ENCODE results near the gene RSBN1L. TPM values are rescaled to one million over a fixed set of nuclear protein-coding genes. Genes with fewer than 3 reads are reported as not detected.

The RSBN1L gene
- total and polyA plus RNA-seq, 4 donors = 26.1 to 53.5 (median 31.1) TPM

- WGBS (ENCODE audit: insufficient coverage) = no CpG with 5 or more reads among the region's 2 CpGs
- peaks cover under 1% of the 10 kb centered on the region for H3K4me1 ChIP-seq (ENCODE audit: control insufficient read depth, insufficient read depth, low read length)
- DNase-seq (ENCODE audit: low read depth in 4 of 6, low spot score in 6 of 6) = no peak
- H3K36me3 ChIP-seq (ENCODE audit: control insufficient read depth, insufficient read depth, low read length) = peaks cover 3% of the 10 kb centered on the region
- no peaks in the 10 kb centered on the region for H3K27me3 ChIP-seq (ENCODE audit: control insufficient read depth, insufficient read depth, low read length)
- peaks cover 15% of the 10 kb centered on the region for H3K9me3 ChIP-seq (ENCODE audit: control insufficient read depth, insufficient read depth, low read length)
- no peak overlapping the region for H3K27ac ChIP-seq (ENCODE audit: low read depth, low read length)
- no peak overlapping the region for H3K4me3 ChIP-seq (ENCODE audit: low read depth, low read length)
Observed at GRCh38 chr7:77802557-77803405, 106.5 kb downstream of the RSBN1L start.

- H3K27me3 ChIP-seq (ENCODE audit: control insufficient read depth, insufficient read depth, low read length) = no peaks in the 10 kb centered on the region
- H3K27ac ChIP-seq (ENCODE audit: low read depth, low read length) = no peak overlapping the region
- no CpG with 5 or more reads among the region's 2 CpGs for WGBS (ENCODE audit: insufficient coverage)
- DNase-seq (ENCODE audit: low read depth in 4 of 6, low spot score in 6 of 6) = no peak
- no peak overlapping the region for H3K4me3 ChIP-seq (ENCODE audit: low read depth, low read length)
- H3K4me1 ChIP-seq (ENCODE audit: control insufficient read depth, insufficient read depth, low read length) = no peaks in the 10 kb centered on the region
- peaks cover 16% of the 10 kb centered on the region for H3K9me3 ChIP-seq (ENCODE audit: control insufficient read depth, insufficient read depth, low read length)
- H3K36me3 ChIP-seq (ENCODE audit: control insufficient read depth, insufficient read depth, low read length) = no peaks in the 10 kb centered on the region
Observed at GRCh38 chr7:77806425-77806824, 110.2 kb downstream of the RSBN1L start.

- DNase-seq (ENCODE audit: low read depth in 4 of 6, low spot score in 6 of 6) = no peak
- Histone ChIP-seq H3K27ac (ENCODE audit: low read depth, low read length) (no peak overlapping the region), H3K4me1 (ENCODE audit: control insufficient read depth, insufficient read depth, low read length) (no peaks in the 10 kb centered on the region), H3K9me3 (ENCODE audit: control insufficient read depth, insufficient read depth, low read length) (peaks cover 16% of the 10 kb centered on the region), H3K4me3 (ENCODE audit: low read depth, low read length) (no peak overlapping the region), H3K36me3 (ENCODE audit: control insufficient read depth, insufficient read depth, low read length) (no peaks in the 10 kb centered on the region), H3K27me3 (ENCODE audit: control insufficient read depth, insufficient read depth, low read length) (no peaks in the 10 kb centered on the region)
- WGBS (ENCODE audit: insufficient coverage) = no CpG with 5 or more reads among the region's 1 CpG
Observed at GRCh38 chr7:77808517-77808916, 112.3 kb downstream of the RSBN1L start.

- Histone ChIP-seq H3K27me3 (ENCODE audit: control insufficient read depth, insufficient read depth, low read length) (no peaks in the 10 kb centered on the region), H3K4me1 (ENCODE audit: control insufficient read depth, insufficient read depth, low read length) (no peaks in the 10 kb centered on the region), H3K9me3 (ENCODE audit: control insufficient read depth, insufficient read depth, low read length) (peaks cover 5% of the 10 kb centered on the region)
Observed at GRCh38 chr7:77811516-77812289, 115.4 kb downstream of the RSBN1L start.

GRCh38 chr7:77812290-77812685, 116.0 kb downstream of the RSBN1L start:
- Histone ChIP-seq H3K9me3 (ENCODE audit: control insufficient read depth, insufficient read depth, low read length) (peaks cover 2% of the 10 kb centered on the region), H3K4me3 (ENCODE audit: low read depth, low read length) (no peak overlapping the region), H3K36me3 (ENCODE audit: control insufficient read depth, insufficient read depth, low read length) (peaks cover 2% of the 10 kb centered on the region), H3K27me3 (ENCODE audit: control insufficient read depth, insufficient read depth, low read length) (no peaks in the 10 kb centered on the region), H3K4me1 (ENCODE audit: control insufficient read depth, insufficient read depth, low read length) (no peaks in the 10 kb centered on the region), H3K27ac (ENCODE audit: low read depth, low read length) (no peak overlapping the region)
- DNase-seq (ENCODE audit: low read depth in 4 of 6, low spot score in 6 of 6) = no peak
- no CpG with 5 or more reads among the region's 1 CpG for WGBS (ENCODE audit: insufficient coverage)

More at GRCh38 chr7:77811516-77812289, 115.4 kb downstream of the RSBN1L start:
- DNase-seq (ENCODE audit: low read depth in 4 of 6, low spot score in 6 of 6) = peak in 1 of 6 donors; percentile 51
- Histone ChIP-seq H3K27ac (ENCODE audit: low read depth, low read length) (no peak overlapping the region), H3K36me3 (ENCODE audit: control insufficient read depth, insufficient read depth, low read length) (peaks cover 2% of the 10 kb centered on the region), H3K4me3 (ENCODE audit: low read depth, low read length) (no peak overlapping the region)
- WGBS (ENCODE audit: insufficient coverage) = no CpG with 5 or more reads among the region's 2 CpGs

GRCh38 chr7:77813180-77813579, 116.9 kb downstream of the RSBN1L start:
- Histone ChIP-seq H3K9me3 (ENCODE audit: control insufficient read depth, insufficient read depth, low read length) (peaks cover 2% of the 10 kb centered on the region), H3K27ac (ENCODE audit: low read depth, low read length) (no peak overlapping the region), H3K4me1 (ENCODE audit: control insufficient read depth, insufficient read depth, low read length) (no peaks in the 10 kb centered on the region), H3K27me3 (ENCODE audit: control insufficient read depth, insufficient read depth, low read length) (no peaks in the 10 kb centered on the region), H3K36me3 (ENCODE audit: control insufficient read depth, insufficient read depth, low read length) (peaks cover 5% of the 10 kb centered on the region), H3K4me3 (ENCODE audit: low read depth, low read length) (no peak overlapping the region)
- 100% methylated on average over 2 of the region's 2 CpGs for WGBS (ENCODE audit: insufficient coverage)
- no peak for DNase-seq (ENCODE audit: low read depth in 4 of 6, low spot score in 6 of 6)

- Histone ChIP-seq H3K27me3 (ENCODE audit: control insufficient read depth, insufficient read depth, low read length) (no peaks in the 10 kb centered on the region), H3K9me3 (ENCODE audit: control insufficient read depth, insufficient read depth, low read length) (peaks cover 22% of the 10 kb centered on the region), H3K36me3 (ENCODE audit: control insufficient read depth, insufficient read depth, low read length) (peaks cover 9% of the 10 kb centered on the region), H3K27ac (ENCODE audit: low read depth, low read length) (no peak overlapping the region), H3K4me1 (ENCODE audit: control insufficient read depth, insufficient read depth, low read length) (no peaks in the 10 kb centered on the region), H3K4me3 (ENCODE audit: low read depth, low read length) (no peak overlapping the region)
- no peak for DNase-seq (ENCODE audit: low read depth in 4 of 6, low spot score in 6 of 6)
Observed at GRCh38 chr7:77819021-77819420, 122.8 kb downstream of the RSBN1L start.

- Histone ChIP-seq H3K4me3 (ENCODE audit: low read depth, low read length) (no peak overlapping the region), H3K27ac (ENCODE audit: low read depth, low read length) (no peak overlapping the region), H3K27me3 (ENCODE audit: control insufficient read depth, insufficient read depth, low read length) (no peaks in the 10 kb centered on the region), H3K36me3 (ENCODE audit: control insufficient read depth, insufficient read depth, low read length) (peaks cover 9% of the 10 kb centered on the region), H3K4me1 (ENCODE audit: control insufficient read depth, insufficient read depth, low read length) (no peaks in the 10 kb centered on the region), H3K9me3 (ENCODE audit: control insufficient read depth, insufficient read depth, low read length) (peaks cover 22% of the 10 kb centered on the region)
- DNase-seq (ENCODE audit: low read depth in 4 of 6, low spot score in 6 of 6) = no peak
- WGBS (ENCODE audit: insufficient coverage) = no CpG with 5 or more reads among the region's 2 CpGs
Observed at GRCh38 chr7:77820967-77821366, 124.7 kb downstream of the RSBN1L start.

- H3K4me1 ChIP-seq (ENCODE audit: control insufficient read depth, insufficient read depth, low read length) = no peaks in the 10 kb centered on the region
- no peak overlapping the region for H3K27ac ChIP-seq (ENCODE audit: low read depth, low read length)
- no peaks in the 10 kb centered on the region for H3K27me3 ChIP-seq (ENCODE audit: control insufficient read depth, insufficient read depth, low read length)
- H3K9me3 ChIP-seq (ENCODE audit: control insufficient read depth, insufficient read depth, low read length) = peaks cover 22% of the 10 kb centered on the region
- peaks cover 6% of the 10 kb centered on the region for H3K36me3 ChIP-seq (ENCODE audit: control insufficient read depth, insufficient read depth, low read length)
- no peak overlapping the region for H3K4me3 ChIP-seq (ENCODE audit: low read depth, low read length)
- DNase-seq (ENCODE audit: low read depth in 4 of 6, low spot score in 6 of 6) = peak in 1 of 6 donors; percentile 2
- WGBS (ENCODE audit: insufficient coverage) = 0% methylated on average over 1 of the region's 1 CpG
Observed at GRCh38 chr7:77822269-77822668, 126.0 kb downstream of the RSBN1L start.

All from spinal cord (tissue), 10 donors.